Fibroblast of skin of left biceps (primary cell): ENCODE measurements around the gene AKAP9.
A peak's percentile ranks its signal among the peaks of the same experiment; 100 is the strongest.
"Not testable (repeated sequence)": the region's sequence is repeated elsewhere in the genome, so short reads cannot be mapped to it uniquely, and the experiment has no call there.

Experiments
- DNase-seq, 2 experiments: peaks; one replicate each; pipeline ENCODE4 v3.0.0-alpha.2; 2013; ENCODE audit warnings: low read depth in 2 of 2

AKAP9 gene

DNA sequence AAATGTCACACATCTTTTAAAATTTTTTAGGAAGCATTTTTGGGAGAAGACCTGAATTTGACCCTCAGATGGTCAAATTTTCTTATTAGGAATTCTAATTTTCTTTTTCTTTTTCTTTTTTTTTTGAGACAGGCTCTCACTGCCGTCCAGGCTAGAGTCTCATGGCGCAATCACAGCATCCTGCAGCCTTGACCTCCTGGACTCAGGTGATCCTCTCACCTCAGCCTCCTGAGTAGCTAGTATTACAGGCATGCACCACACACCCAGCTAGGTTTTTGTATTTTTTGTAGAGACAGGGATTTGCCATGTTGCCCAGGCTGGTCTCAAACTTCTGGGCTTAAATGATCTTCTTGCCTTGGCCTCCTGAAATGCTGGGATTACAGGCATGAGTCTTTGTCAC, 65.4 kb downstream of the AKAP9 start:
- DNase-seq = no peak

DNA sequence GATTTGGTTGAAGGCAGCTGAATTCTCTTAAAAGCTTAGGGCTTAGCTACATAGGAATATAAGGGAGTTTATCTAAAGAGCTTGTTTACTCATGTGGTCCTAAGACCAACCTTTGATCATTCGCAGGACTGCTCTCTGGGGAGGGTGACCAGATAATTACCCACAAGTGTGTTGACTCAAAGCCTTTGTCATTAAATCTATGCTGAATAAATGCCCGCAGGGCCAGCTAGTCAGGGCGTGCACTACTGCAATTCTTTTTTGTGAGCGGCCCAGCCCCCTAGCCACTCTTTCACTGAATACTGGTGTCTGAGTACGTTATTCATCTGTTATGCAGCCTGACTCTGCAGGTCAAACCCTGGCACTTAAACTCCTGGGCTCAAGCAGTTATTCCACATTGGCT, 69.6 kb downstream of the AKAP9 start:
- DNase-seq = no peak

DNA sequence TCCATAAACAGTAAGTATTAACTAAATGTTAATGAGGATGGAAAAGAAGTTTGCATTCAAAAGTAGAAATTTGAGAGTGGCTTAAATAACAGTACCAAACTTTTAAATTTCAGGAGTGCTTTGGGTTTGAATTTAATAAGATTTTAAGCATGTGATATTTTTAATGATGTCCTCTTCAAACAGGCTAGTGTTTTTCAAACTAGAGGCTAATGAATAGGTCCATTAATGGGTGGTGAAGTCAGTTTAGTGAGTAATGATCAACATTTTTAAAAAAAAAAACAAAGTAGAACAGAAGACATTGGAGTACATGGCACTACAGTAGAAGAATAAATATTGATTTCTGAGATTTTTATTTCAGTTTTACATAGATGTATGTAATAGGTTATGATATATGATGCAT, 72.9 kb downstream of the AKAP9 start:
- no peak for DNase-seq

DNA sequence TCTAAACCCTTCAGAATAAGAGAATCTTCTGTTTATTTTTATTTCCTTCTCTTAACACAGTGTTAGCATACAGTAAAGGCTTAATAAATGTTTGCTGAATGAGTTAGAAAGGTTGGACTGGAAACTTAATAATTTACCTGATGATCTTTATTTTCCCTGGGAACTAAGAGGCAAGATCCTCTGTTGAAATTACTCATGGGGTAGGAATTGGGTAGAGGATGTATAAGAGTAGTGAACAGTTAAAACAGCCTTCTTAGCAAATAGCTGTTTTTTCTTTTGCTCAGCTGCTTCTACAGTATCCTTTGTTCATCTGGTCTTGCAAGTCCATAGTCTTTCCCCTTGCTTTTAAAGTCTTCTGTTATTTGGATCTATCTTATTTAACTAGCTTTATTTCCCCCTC, 80.0 kb downstream of the AKAP9 start:
- no peak for DNase-seq

DNA sequence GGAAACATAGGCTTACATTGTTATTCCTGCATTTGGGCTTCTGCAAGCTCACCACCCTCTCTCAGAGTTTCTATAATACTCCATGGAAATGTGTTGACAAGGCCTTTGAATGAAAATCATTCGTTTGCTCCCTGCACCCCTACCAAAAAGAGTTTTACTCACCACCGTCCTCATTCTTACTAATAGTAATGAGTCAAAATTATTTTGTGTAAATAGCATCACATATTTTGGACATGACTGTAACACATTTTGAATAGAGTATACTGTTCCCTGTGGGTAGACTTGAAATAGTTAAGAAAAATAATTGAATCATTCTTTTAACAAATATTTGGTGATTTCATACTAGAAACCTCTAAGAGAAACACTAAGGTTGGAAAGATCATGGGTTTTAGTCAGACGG, 84.6 kb downstream of the AKAP9 start:
- peak; percentile 57 to 65 for DNase-seq

DNA sequence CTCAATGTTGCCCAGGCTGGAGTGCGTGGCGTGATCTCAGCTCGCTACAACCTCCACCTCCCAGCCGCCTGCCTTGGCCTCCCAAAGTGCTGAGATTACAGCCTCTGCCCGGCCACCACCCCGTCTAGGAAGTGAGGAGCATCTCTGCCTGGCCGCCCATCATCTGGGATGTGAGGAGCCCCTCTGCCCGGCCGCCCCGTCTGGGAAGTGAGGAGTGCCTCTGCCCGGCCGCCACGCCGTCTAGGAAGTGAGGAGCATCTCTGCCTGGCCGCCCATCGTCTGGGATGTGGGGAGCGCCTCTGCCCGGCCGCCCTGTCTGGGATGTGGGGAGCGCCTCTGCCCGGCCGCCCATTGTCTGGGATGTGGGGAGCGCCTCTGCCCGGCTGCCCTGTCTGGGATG, 86.0 kb downstream of the AKAP9 start:
- not testable (repeated sequence) for DNase-seq

DNA sequence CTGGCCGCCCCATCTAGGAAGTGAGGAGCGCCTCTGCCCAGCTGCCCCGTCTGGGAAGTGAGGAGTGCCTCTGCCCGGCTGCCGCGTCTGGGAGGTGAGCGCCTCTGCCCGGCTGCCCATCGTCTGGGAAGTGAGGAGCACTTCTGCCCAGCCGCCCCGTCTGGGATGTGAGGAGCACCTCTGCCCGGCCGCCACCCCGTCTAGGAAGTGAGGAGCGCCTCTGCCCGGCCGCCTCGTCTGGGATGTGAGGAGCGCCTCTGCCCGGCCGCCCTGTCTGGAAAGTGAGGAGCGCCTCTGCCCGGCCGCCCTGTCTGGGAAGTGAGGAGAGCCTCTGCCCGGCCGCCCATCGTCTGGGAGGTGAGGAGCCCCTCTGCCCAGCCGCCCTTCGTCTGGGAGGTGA, 86.5 kb downstream of the AKAP9 start:
- not testable (repeated sequence) for DNase-seq

DNA sequence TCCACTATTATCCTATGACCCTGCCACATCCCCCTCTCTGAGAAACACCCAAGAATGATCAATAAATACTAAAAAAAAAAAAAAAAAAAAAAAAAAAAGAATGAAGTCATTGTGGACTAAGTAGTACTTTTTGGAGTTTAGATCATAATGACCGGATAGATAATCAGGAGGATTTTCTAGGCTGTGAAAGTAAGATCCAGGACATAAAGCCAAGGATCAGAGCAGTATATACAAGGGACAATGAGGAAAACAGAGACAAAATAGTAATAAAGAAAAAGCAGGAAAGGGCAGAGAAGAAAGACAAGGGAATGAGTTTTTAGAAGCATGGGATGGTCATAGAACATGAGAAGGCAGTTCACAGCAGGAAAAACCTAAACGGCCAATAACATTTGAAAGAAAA, 87.6 kb downstream of the AKAP9 start:
- DNase-seq = no peak

DNA sequence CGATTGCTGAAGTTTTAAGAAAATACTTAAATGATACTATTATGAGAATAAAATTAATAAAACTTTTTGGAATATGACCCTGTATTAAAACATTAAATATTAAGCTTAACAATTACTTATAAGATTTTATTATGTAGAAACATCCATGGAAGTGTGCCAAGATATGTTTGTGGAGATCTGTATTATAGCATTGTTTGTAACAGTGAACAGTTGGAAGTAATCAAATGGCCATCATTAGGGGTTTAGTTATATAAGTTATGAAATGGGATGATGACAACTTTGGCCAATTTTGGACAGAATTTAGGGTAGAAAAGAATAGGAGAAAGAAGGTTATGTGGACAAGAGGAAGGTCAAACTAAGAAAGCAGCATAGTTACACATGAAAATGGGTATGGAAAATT, 88.0 kb downstream of the AKAP9 start:
- no peak for DNase-seq

DNA sequence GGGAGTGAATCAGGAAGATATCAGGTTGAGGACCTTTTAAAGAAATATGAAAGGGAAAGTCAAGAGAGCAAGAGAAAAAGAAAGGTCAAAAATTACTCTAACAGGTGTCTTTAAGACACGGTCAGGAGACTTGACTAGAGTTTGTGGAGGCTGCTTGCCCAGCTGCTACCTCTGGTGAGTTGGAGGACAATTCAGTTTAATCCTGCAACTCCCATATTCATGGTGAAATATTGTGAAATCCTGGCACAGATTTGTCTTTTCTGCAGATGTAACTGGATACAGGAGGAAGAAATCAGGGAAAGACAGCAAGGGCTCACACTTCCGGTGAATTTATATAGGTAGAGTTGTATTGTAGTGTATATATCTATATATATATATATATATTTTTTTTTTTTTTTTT, 93.5 kb downstream of the AKAP9 start:
- DNase-seq = peak; percentile 28

DNA sequence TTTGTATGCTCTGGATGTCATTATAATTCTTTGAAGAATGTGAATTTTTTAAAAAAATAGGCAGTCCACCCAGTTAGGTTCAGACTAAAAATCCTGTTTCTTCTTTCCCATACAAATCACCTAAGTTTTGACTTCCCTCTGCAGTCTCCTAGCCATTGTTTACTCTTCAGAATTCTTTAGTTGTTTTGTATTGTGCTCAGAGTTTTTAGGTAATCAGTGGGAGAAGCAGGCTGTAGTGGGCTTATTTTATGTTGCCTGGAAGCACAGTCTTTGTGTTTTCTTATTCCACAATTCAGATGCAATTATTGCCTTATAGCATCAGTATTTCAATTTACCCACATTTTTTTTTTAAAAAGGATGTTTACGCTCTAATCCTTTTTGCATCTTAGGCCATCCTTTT, 94.9 kb downstream of the AKAP9 start:
- DNase-seq = no peak

DNA sequence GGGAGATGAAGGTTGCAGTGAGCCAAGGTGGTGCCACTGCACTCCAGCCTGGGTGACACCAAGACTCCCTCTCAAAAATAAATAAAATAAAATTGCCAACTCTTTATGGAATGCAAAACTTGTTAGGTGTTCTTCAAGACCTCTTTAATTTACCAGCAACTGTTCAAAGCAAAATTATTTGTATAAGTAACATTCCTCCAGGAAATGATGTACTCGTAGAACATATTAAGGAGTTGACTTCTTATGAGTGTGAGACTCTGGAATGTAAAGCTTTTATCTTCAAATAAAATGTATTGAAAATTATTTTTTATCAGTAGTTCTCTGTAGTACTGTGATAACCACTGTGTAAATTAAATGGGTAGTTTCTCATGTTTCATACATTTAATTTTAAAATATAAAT, 99.2 kb downstream of the AKAP9 start:
- DNase-seq = no peak

DNA sequence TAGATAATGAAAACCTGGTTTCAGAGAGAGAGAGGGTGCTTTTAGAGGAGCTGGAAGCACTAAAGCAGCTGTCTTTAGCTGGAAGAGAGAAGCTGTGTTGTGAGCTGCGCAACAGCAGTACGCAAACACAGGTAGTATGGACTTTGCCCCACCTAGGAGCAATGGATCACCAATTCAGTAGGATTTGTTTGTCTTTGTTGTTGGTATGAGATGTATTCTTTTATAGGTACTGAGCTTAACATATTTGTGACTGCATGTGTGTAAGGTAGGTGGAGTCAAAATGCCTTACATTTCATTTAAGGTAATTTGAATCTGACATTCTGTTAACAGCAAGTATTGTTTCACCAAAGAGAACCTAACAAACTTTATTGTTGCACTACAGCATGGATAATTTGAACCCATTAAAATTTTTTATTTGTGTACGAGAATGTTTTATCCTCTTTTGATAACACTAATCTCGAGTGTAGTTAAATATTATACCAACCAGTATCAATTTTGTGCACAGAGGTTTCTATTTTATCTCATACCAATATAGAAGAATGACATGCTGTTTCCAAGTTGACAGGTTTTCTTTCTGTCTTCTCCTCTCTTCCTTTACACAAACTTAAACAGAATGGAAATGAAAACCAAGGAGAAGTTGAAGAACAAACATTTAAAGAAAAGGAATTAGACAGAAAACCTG, 101.5 kb downstream of the AKAP9 start:
- no peak for DNase-seq

DNA sequence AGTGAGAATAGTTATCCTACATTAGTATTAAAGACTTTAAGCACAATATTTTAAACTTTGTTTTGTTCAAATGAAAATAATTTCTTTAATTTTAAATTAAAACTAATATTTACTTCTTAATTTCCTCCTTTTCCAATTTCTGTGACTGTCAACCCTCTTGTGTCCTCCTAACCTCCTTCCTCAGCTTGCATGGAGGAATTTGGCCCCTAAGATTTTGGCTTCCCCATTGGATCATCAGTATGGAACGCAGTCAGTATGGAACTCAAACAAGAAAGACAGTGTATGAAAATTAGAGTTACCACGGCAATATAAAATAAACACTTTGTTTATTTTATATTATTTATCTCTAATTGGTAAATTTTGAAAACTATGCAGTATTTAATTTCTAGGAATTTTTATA, 102.4 kb downstream of the AKAP9 start:
- no peak for DNase-seq

DNA sequence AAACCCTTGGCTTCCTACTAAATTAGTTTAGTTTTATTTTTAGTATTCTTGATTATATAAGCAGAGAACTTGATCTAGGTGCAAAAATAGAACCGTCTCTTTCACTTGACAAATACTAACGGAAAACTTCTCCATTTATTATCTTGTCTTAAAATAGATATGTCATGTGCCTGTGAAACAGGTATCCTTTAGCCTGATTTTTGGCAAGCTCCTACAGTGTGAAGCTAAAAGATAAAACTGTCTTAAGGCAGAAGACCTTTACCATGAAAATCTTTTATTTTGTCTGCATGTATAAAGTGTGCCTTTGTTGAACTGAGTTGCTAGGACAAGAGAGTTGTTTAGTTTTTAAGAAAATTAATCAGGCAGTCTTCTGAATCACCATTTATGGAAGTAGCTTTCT, 103.0 kb downstream of the AKAP9 start:
- no peak for DNase-seq

DNA sequence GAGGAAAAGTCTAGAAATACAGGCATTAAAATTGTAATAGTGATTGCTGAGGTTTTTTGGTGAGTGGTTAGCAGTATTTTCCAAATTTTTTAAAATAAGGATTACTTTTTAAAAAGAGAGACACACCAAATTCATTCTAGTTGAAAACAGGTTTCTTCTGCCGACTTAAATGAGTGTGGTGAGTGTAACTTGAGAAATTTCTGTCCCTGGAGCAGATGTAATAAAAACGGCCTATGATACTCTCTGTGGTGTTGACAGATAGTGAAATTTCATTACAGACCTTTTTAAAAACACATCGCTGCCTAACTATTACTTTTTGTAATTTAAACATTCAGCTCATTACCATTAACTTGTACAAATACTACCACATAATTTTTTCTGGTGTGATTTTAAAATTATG, 103.5 kb downstream of the AKAP9 start:
- DNase-seq = no peak

DNA sequence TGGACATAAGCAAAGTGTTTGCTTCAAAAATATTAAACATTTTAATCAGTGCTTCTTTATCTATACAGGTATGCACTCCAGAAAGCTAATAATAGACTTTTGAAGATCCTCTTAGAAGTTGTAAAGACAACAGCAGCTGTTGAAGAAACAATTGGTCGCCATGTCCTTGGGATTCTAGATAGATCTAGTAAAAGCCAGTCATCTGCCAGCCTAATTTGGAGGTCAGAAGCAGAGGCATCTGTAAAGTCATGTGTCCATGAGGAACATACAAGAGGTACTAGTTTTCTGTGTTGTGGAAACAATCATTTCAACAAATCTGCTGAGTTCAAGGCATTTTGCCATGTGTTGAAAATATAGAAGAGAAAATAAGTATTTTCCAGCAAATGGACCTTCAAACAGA, 104.3 kb downstream of the AKAP9 start:
- DNase-seq = no peak

DNA sequence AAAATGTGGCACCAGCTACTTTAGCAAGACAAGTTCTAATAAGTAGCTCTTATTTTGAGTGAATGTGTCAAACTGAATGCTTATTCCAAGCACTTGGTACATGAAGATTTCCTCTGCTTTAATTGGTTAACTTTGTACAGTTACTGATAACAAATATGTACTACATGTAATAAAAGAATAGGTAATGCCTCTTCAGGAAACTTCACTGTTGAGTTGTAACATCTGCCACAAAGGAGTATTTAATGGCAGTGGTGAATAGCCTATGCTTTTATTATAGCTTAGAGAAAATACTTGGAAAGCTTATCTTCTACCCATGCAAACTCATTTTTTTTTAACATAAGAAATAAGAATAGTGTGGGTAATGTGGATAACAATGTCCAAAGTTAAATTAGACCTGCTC, 111.0 kb downstream of the AKAP9 start:
- DNase-seq = no peak

DNA sequence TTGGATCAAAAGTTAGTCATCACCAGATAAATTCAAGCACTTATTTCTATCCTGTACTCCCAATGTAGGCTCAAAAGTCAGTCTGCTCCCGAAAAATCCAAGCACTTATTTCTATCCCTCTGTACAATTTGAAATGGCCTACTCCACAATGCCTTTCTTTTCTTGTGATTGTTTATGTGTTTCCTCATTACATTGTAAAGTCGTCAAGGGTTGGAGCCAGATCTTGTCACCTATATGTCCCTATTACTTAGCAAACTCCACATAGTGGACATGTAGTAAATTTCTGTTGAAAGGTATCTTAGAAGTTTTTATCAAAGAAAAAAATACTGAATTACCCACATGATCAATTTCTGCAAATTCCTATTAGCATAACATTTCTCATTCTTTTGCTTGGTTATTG, 111.5 kb downstream of the AKAP9 start:
- DNase-seq = no peak

DNA sequence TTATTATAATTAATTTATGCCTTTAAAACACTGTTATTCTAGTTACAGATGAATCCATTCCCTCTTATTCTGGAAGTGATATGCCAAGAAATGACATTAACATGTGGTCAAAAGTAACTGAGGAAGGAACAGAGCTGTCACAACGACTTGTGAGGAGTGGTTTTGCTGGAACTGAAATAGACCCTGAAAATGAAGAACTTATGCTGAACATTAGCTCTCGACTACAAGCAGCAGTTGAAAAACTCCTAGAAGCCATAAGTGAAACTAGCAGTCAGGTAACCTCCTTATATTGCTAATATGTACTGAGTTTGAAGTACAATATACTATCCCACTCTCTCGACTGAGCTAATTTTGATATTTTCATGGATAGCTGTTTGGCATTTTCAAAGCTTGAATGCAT, 112.0 kb downstream of the AKAP9 start:
- DNase-seq = no peak

DNA sequence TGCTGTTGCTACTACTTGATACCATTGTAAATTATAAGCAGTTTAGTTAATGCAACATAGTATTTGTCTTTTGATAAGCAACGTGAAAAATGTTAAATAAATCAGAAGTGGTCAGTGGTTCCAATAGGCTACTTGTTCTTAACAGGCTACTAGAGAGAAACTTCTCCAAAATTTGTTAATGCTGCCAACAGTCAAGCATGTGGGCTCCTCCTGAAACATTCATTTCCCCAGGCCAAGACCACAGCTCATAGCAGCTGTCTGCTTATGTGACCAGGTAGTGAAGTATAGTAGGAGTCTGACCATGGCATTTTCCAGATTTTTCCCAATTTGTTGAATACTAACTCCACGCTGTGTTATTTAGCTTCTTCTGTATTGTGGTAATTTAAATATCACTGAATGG, 112.7 kb downstream of the AKAP9 start:
- DNase-seq = no peak

DNA sequence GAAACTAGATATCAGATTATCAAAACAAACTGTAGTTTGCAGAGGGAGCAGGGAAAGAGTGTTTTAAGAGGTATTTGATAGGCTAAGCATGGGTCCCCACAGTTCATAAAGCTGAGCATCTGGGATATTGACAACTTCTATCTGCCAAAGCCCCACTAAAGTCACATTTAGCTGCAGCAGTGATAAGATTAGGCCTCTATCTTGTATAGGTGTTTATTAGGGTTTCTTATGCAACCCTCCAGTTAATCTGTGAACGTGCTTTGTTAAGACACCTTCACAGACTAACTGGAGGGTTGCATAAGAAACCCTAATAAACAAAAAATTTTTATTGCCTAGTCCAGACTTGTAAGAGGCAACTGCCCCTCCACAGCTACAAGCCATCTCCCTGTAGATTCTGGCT, 115.6 kb downstream of the AKAP9 start:
- no peak for DNase-seq

DNA sequence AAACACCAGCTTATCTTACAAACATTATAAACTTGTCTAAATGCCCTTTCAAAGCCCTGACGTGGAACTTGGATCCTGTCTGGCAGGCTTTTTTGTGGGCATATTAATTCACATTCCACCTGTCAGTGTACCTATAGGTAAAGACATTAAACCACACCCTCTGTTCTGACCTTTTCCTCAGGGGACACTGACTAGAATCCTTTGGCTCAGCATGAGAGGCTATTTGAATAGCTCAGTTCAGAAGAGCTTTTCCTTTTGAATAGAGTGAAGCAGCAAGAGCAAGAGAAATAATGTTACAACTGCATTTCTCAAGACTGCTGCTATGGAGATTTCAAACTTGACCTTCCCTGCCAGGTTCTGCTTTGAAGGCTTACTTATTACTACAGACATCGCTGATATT, 116.7 kb downstream of the AKAP9 start:
- no peak for DNase-seq

DNA sequence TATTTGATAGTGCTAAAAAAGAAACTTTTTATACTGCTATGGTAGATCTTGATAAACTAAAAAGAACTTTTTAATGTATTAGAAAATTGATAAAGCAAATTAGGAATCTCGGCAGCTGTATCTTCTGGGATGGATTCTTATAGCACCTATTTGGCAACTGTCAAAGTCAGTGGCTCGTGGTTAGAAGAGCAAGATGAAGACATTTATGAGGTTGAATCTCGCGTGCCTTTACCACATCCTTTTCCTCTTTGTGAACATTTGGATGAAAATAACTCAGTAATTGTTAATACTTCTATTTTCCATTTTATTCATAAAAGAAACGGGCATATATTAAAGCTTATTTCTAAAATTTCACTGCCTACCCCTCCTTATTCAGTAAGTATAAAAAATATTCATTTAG, 117.4 kb downstream of the AKAP9 start:
- DNase-seq = no peak

DNA sequence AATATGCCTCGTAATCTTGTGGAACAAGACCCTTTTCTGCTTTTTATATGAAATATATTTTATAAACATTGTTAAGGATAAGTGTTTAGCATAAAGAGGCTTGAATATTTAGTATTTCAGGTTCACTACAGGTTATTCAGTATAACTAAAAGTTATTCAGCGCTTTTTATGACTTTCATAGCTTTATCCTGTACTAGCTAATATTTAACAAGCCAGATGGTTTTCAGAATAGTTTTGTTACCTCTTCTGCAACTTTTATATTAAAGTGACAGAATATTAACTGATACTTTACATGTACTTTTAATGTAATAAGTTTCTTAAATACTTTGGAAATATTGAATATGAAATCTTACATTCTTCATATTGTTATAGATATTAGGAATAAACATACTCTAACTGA, 118.2 kb downstream of the AKAP9 start:
- DNase-seq = no peak
